HEK293 (cell line): ENCODE data around the gene POLDIP2.

Experiments
- BCL11A ChIP-seq: fragments of 450-650 bp; formaldehyde crosslinking; IDR thresholded peaks from 2 replicates; pipeline ENCODE4 v1.5.1; 2016; ENCODE audit warnings: low read depth, missing biosample characterization, missing genetic modification characterization
- BCL11B ChIP-seq: fragments of 450-650 bp; formaldehyde crosslinking; IDR thresholded peaks from 2 replicates; pipeline ENCODE4 v1.5.1; 2016; ENCODE audit warnings: low read depth, missing biosample characterization, missing genetic modification characterization
- FEZF1 ChIP-seq: fragments of 450-650 bp; formaldehyde crosslinking; IDR thresholded peaks from 2 replicates; pipeline ENCODE4 v1.5.1; 2016; ENCODE audit warnings: missing biosample characterization, missing genetic modification characterization
- MEIS1 ChIP-seq: sonication (generic); formaldehyde crosslinking; IDR thresholded peaks from 2 replicates; pipeline ENCODE4 v1.8.1; 2022; ENCODE audit warnings: missing genetic modification reagents, mild to moderate bottlenecking, borderline replicate concordance
- MYNN ChIP-seq: fragments of 450-650 bp; formaldehyde crosslinking; IDR thresholded peaks from 2 replicates; pipeline ENCODE4 v1.5.1; 2016; ENCODE audit warnings: missing biosample characterization, missing genetic modification characterization, borderline replicate concordance
- OSR2 ChIP-seq: fragments of 450-650 bp; formaldehyde crosslinking; IDR thresholded peaks from 2 replicates; pipeline ENCODE4 v1.5.1; 2016; ENCODE audit warnings: missing biosample characterization, missing genetic modification characterization
- ZBTB1 ChIP-seq: fragments of 450-650 bp; formaldehyde crosslinking; IDR thresholded peaks from 2 replicates; pipeline ENCODE4 v1.5.1; 2016; ENCODE audit warnings: missing biosample characterization, missing genetic modification characterization
- ZBTB20 ChIP-seq: fragments of 450-650 bp; formaldehyde crosslinking; IDR thresholded peaks from 2 replicates; pipeline ENCODE4 v1.5.1; 2016; ENCODE audit warnings: missing biosample characterization, missing genetic modification characterization
- ZBTB7A ChIP-seq: fragments of 450-650 bp; formaldehyde crosslinking; IDR thresholded peaks from 2 replicates; pipeline ENCODE4 v1.5.1; 2016; ENCODE audit warnings: low read depth, missing biosample characterization, missing genetic modification characterization
- ZFP3 ChIP-seq: fragments of 450-650 bp; formaldehyde crosslinking; IDR thresholded peaks from 2 replicates; pipeline ENCODE4 v1.5.1; 2016; ENCODE audit warnings: low read depth, missing biosample characterization, missing genetic modification characterization
- ZNF112 ChIP-seq: fragments of 450-650 bp; formaldehyde crosslinking; IDR thresholded peaks from 2 replicates; pipeline ENCODE4 v1.5.0; 2017; ENCODE audit warnings: missing biosample characterization, missing genetic modification characterization
- ZNF133 ChIP-seq: fragments of 450-650 bp; formaldehyde crosslinking; IDR thresholded peaks from 2 replicates; pipeline ENCODE4 v1.5.1; 2016; ENCODE audit warnings: missing biosample characterization, missing genetic modification characterization
- ZNF19 ChIP-seq: fragments of 450-650 bp; formaldehyde crosslinking; IDR thresholded peaks from 2 replicates; pipeline ENCODE4; 2016; ENCODE audit warnings: missing biosample characterization, missing genetic modification characterization, low read depth
- ZNF211 ChIP-seq: fragments of 450-650 bp; formaldehyde crosslinking; IDR thresholded peaks from 2 replicates; pipeline ENCODE4 v1.5.1; 2016; ENCODE audit warnings: low read depth, missing biosample characterization, missing genetic modification characterization
- ZNF221 ChIP-seq: fragments of 450-650 bp; formaldehyde crosslinking; IDR thresholded peaks from 2 replicates; pipeline ENCODE4 v1.5.1; 2017; ENCODE audit warnings: missing biosample characterization, missing genetic modification characterization, borderline replicate concordance
- ZNF223 ChIP-seq: fragments of 450-650 bp; formaldehyde crosslinking; IDR thresholded peaks from 2 replicates; pipeline ENCODE4 v1.5.1; 2016; ENCODE audit warnings: missing biosample characterization, missing genetic modification characterization
- ZNF24 ChIP-seq: fragments of 450-650 bp; formaldehyde crosslinking; IDR thresholded peaks from 2 replicates; pipeline ENCODE4 v1.5.1; 2016; ENCODE audit warnings: missing biosample characterization, missing genetic modification characterization
- ZNF324 ChIP-seq: fragments of 450-650 bp; formaldehyde crosslinking; IDR thresholded peaks from 2 replicates; pipeline ENCODE4 v1.5.1; 2016; ENCODE audit warnings: missing biosample characterization, missing genetic modification characterization
- ZNF366 ChIP-seq: fragments of 450-650 bp; formaldehyde crosslinking; conservative IDR thresholded peaks from 2 replicates; pipeline ENCODE4 v1.5.1; 2016; ENCODE audit warnings: missing biosample characterization, missing genetic modification characterization
- ZNF423 ChIP-seq: fragments of 450-650 bp; formaldehyde crosslinking; IDR thresholded peaks from 2 replicates; pipeline ENCODE4 v1.5.1; 2016; ENCODE audit warnings: missing biosample characterization, missing genetic modification characterization
- ZNF501 ChIP-seq: fragments of 450-650 bp; formaldehyde crosslinking; IDR thresholded peaks from 2 replicates; pipeline ENCODE4 v1.5.1; 2016; ENCODE audit warnings: missing biosample characterization, missing genetic modification characterization
- ZNF561 ChIP-seq: fragments of 450-650 bp; IDR thresholded peaks from 2 replicates; pipeline ENCODE4 v1.5.1; 2018; ENCODE audit warnings: missing biosample characterization, missing genetic modification characterization, borderline replicate concordance
- ZNF600 ChIP-seq: fragments of 450-650 bp; formaldehyde crosslinking; IDR thresholded peaks from 2 replicates; pipeline ENCODE4 v1.5.1; 2016; ENCODE audit warnings: missing biosample characterization, missing genetic modification characterization
- ZNF658 ChIP-seq: fragments of 450-650 bp; formaldehyde crosslinking; IDR thresholded peaks from 2 replicates; pipeline ENCODE4; 2016; ENCODE audit warnings: missing biosample characterization, missing genetic modification characterization
- ZNF843 ChIP-seq: fragments of 450-650 bp; formaldehyde crosslinking; IDR thresholded peaks from 2 replicates; pipeline ENCODE4 v1.5.1; 2016; ENCODE audit warnings: missing biosample characterization, missing genetic modification characterization
- ZSCAN30 ChIP-seq: fragments of 450-650 bp; IDR thresholded peaks from 2 replicates; pipeline ENCODE4 v1.5.1; 2018; ENCODE audit warnings: missing biosample characterization, mild to moderate bottlenecking, missing genetic modification characterization, moderate library complexity
- TF ChIP-seq, protein P1 (sequence below): fragments of 450-650 bp; formaldehyde crosslinking; IDR thresholded peaks from 2 replicates; pipeline ENCODE4 v1.5.1; 2016; ENCODE audit warnings: missing biosample characterization, missing genetic modification characterization
- TF ChIP-seq, protein P2 (sequence below): fragments of 450-650 bp; formaldehyde crosslinking; IDR thresholded peaks from 2 replicates; pipeline ENCODE4 v1.5.1; 2016; ENCODE audit warnings: missing biosample characterization, missing genetic modification characterization
- TF ChIP-seq, protein P3 (sequence below): fragments of 450-650 bp; formaldehyde crosslinking; IDR thresholded peaks from 2 replicates; pipeline ENCODE4 v1.5.1; 2016; ENCODE audit warnings: missing biosample characterization, missing genetic modification characterization
- TF ChIP-seq, protein P4 (sequence below): fragments of 450-650 bp; formaldehyde crosslinking; IDR thresholded peaks from 2 replicates; pipeline ENCODE4 v1.5.1; 2016; ENCODE audit warnings: missing biosample characterization, missing genetic modification characterization

Gene POLDIP2

DNA sequence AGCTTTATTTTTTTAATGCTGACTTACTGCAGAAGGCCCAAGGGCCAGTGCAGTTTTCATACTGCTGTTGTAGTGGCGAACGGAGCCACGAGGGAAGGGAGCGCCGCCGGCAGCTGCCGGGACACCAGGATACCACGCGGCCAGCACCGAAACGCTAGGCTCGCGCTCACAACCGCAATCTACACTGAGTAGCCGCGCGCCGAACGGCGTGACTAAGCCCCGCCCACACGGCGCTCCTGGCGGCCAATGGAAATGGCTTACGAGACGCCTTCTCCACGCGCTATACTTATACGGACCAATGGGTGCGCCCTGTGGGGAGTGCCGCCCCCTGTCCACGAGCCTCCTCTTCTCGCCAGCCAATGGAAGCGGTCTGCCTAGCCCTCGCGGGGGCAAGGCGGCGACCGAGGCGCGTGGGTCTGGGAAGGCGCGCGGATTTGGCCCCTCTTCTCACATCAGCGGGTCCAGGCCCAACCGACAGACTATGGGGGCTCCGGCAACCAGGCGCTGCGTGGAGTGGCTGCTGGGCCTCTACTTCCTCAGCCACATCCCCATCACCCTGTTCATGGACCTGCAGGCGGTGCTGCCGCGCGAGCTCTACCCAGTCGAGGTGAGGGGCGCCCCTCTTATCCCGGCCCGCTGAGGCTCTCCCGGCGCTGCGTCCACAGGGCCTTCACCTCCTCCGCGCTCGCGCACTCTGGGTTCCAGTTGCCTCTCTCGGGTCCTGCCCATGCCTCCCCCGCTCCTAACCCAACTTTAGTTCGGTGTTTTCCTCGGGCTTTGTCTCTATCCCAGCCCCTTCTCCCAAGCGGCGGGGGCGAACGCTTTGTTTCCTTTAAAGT is 38.3 kb downstream of the POLDIP2 start, which contains the start of gene TMEM97 (continued):
- no peak for TF ChIP-seq ZFP3 (tag by site-specific recombination)
- TF ChIP-seq ZNF501 (tag by site-specific recombination): peak; percentile 93
- peak; percentile 60; the same call in 1 of the 2 replicates for TF ChIP-seq ZNF561 (tag by site-specific recombination)
- peak; percentile 61 for TF ChIP-seq ZSCAN30 (tag by site-specific recombination)
- TF ChIP-seq, protein P1, sequence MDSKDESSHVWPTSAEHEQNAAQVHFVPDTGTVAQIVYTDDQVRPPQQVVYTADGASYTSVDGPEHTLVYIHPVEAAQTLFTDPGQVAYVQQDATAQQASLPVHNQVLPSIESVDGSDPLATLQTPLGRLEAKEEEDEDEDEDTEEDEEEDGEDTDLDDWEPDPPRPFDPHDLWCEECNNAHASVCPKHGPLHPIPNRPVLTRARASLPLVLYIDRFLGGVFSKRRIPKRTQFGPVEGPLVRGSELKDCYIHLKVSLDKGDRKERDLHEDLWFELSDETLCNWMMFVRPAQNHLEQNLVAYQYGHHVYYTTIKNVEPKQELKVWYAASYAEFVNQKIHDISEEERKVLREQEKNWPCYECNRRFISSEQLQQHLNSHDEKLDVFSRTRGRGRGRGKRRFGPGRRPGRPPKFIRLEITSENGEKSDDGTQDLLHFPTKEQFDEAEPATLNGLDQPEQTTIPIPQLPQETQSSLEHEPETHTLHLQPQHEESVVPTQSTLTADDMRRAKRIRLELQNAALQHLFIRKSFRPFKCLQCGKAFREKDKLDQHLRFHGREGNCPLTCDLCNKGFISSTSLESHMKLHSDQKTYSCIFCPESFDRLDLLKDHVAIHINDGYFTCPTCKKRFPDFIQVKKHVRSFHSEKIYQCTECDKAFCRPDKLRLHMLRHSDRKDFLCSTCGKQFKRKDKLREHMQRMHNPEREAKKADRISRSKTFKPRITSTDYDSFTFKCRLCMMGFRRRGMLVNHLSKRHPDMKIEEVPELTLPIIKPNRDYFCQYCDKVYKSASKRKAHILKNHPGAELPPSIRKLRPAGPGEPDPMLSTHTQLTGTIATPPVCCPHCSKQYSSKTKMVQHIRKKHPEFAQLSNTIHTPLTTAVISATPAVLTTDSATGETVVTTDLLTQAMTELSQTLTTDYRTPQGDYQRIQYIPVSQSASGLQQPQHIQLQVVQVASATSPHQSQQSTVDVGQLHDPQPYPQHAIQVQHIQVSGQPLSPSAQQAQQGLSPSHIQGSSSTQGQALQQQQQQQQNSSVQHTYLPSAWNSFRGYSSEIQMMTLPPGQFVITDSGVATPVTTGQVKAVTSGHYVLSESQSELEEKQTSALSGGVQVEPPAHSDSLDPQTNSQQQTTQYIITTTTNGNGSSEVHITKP: peak; percentile 79
- TF ChIP-seq ZNF221 (tag by site-specific recombination): no peak
- no peak for TF ChIP-seq ZNF211
- TF ChIP-seq, protein P2, sequence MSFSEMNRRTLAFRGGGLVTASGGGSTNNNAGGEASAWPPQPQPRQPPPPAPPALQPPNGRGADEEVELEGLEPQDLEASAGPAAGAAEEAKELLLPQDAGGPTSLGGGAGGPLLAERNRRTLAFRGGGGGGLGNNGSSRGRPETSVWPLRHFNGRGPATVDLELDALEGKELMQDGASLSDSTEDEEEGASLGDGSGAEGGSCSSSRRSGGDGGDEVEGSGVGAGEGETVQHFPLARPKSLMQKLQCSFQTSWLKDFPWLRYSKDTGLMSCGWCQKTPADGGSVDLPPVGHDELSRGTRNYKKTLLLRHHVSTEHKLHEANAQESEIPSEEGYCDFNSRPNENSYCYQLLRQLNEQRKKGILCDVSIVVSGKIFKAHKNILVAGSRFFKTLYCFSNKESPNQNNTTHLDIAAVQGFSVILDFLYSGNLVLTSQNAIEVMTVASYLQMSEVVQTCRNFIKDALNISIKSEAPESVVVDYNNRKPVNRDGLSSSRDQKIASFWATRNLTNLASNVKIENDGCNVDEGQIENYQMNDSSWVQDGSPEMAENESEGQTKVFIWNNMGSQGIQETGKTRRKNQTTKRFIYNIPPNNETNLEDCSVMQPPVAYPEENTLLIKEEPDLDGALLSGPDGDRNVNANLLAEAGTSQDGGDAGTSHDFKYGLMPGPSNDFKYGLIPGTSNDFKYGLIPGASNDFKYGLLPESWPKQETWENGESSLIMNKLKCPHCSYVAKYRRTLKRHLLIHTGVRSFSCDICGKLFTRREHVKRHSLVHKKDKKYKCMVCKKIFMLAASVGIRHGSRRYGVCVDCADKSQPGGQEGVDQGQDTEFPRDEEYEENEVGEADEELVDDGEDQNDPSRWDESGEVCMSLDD: peak; percentile 93
- TF ChIP-seq ZNF324 (tag by site-specific recombination): 0 out of 2 replicates have a peak, but pooled peaks have one; percentile 12
- 0 out of 2 replicates have a peak, but pooled peaks have one; percentile 17 for TF ChIP-seq MYNN (tag by site-specific recombination)
- peak; percentile 52; the same call in 1 of the 2 replicates for TF ChIP-seq ZNF843
- TF ChIP-seq, protein P3, sequence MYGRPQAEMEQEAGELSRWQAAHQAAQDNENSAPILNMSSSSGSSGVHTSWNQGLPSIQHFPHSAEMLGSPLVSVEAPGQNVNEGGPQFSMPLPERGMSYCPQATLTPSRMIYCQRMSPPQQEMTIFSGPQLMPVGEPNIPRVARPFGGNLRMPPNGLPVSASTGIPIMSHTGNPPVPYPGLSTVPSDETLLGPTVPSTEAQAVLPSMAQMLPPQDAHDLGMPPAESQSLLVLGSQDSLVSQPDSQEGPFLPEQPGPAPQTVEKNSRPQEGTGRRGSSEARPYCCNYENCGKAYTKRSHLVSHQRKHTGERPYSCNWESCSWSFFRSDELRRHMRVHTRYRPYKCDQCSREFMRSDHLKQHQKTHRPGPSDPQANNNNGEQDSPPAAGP (tag by site-specific recombination): peak; percentile 74
- TF ChIP-seq ZNF223: 0 out of 2 replicates have a peak, but pooled peaks have one; percentile 66
- TF ChIP-seq, protein P4, sequence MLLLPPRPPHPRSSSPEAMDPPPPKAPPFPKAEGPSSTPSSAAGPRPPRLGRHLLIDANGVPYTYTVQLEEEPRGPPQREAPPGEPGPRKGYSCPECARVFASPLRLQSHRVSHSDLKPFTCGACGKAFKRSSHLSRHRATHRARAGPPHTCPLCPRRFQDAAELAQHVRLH (tag by site-specific recombination): 0 out of 2 replicates have a peak, but pooled peaks have one; percentile 38
- TF ChIP-seq ZNF658 (tag by site-specific recombination): no peak
- TF ChIP-seq ZBTB20 (tag by site-specific recombination): peak; percentile 60; the same call in 1 of the 2 replicates
- no peak for TF ChIP-seq ZNF112 (tag by site-specific recombination)
- no peak for TF ChIP-seq ZNF423 (tag by site-specific recombination)
- no peak for TF ChIP-seq FEZF1 (tag by site-specific recombination)
- TF ChIP-seq ZBTB1 (tag by site-specific recombination): no peak
- peak; percentile 87; the same call in 1 of the 2 replicates for TF ChIP-seq ZBTB7A (tag by site-specific recombination)
- TF ChIP-seq MEIS1: no peak
- TF ChIP-seq ZNF19 (tag by site-specific recombination): no peak
- TF ChIP-seq OSR2 (tag by site-specific recombination): no peak
- peak; percentile 71; the same call in 1 of the 2 replicates for TF ChIP-seq ZNF24 (tag by site-specific recombination)
- no peak for TF ChIP-seq BCL11A (tag by site-specific recombination)
- peak; percentile 56 for TF ChIP-seq ZNF366 (tag by site-specific recombination)
- TF ChIP-seq BCL11B (tag by site-specific recombination): peak; percentile 51; the same call in 1 of the 2 replicates
- no peak for TF ChIP-seq ZNF133 (tag by site-specific recombination)
- peak; percentile 84 for TF ChIP-seq ZNF600
